A549 (cell line): ENCODE measurements around the gene PRKAR2B. TPM values are rescaled to one million over a fixed set of nuclear protein-coding genes. Genes with fewer than 3 reads are reported as not detected.
A peak's percentile ranks its signal among the peaks of the same experiment; 100 is the strongest.

Experiments used
- ATAC-seq, 2 experiments: fragments of 200-7000 bp in 1 of 2; fragments of >200 bp in 1 of 2; cut with Nextera tagmentation in 1 of 2; cut with Tn5 transposase in 1 of 2; 3 replicates each; pipeline versions ENCODE4 v1.8.0 to v1.9.1; 2018 to 2020; ENCODE audit warnings: mild to moderate bottlenecking in 1 of 2, moderate library complexity in 1 of 2
- CTCF ChIA-PET: fragments of 300-600 bp; sonication (Branson Sonifier 250); formaldehyde crosslinking; extraction: SDS; loops from one replicate; lab custom pipeline; 2021; ENCODE audit warnings: antibody characterized with exemption, inconsistent platforms; lab: Yijun Ruan, JAX
- POLR2A ChIA-PET: fragments of 350-600 bp; formaldehyde crosslinking; extraction: SDS; loops from one replicate; lab custom pipeline; 2021; ENCODE audit warnings: antibody characterized with exemption, inconsistent platforms; lab: Yijun Ruan, JAX
- DNase-seq, 2 experiments: peaks; one replicate each; pipeline versions ENCODE4 v3.0.0 to v3.0.0-alpha.2; 2011 to 2016; ENCODE audit warnings: low read depth in 1 of 2, low spot score in 1 of 2
- FAIRE-seq: peaks from 2 replicates; lab custom pipeline; 2011; peaks lifted over from hg19 to GRCh38; lab: Jason Lieb, UNC
- H3K27ac ChIP-seq, 2 experiments: fragments of >200 bp; sonication (Bioruptor Twin); formaldehyde crosslinking; 3 replicates each; pipeline ENCODE4 v1.5.1; 2016 to 2017
- H3K4me1 ChIP-seq: fragments of >200 bp; sonication (Bioruptor Twin); formaldehyde crosslinking; 3 replicates; pipeline ENCODE4 v1.6.1; 2016
- H3K4me2 ChIP-seq: fragments of >200 bp; sonication (Bioruptor Twin); formaldehyde crosslinking; 3 replicates; pipeline ENCODE4 v1.6.1; 2016
- H3K4me3 ChIP-seq: fragments of >200 bp; sonication (Bioruptor Twin); formaldehyde crosslinking; 3 replicates; pipeline ENCODE4 v1.5.1; 2016
- H3K9me3 ChIP-seq: fragments of >200 bp; sonication (Bioruptor Twin); formaldehyde crosslinking; 3 replicates; pipeline ENCODE4 v1.6.1; 2016
- CBX2 ChIP-seq: fragments of 200-600 bp; sonication (generic); IDR thresholded peaks from 2 replicates; pipeline ENCODE4 v1.6.1; 2016; ENCODE audit warnings: low read depth, mild to moderate bottlenecking, borderline replicate concordance
- CHD2 ChIP-seq: fragments of 150-350 bp; IDR thresholded peaks from 2 replicates; pipeline ENCODE4 v1.6.1; 2014; ENCODE audit warnings: low read length; ENCODE audit not compliant: partially characterized antibody
- CHD4 ChIP-seq: fragments of 200-600 bp; sonication (generic); IDR thresholded peaks from 2 replicates; pipeline ENCODE4 v1.6.1; 2016; ENCODE audit warnings: antibody characterized with exemption, mild to moderate bottlenecking, borderline replicate concordance
- CTCF ChIP-seq: fragments of >200 bp; sonication (Bioruptor Twin); formaldehyde crosslinking; IDR thresholded peaks from 3 replicates; pipeline ENCODE4 v1.5.1; 2016
- E2F6 ChIP-seq: IDR thresholded peaks from 2 replicates; pipeline ENCODE4 v1.6.1; 2012; ENCODE audit warnings: low read depth, borderline replicate concordance
- EHF ChIP-seq: fragments of 250-450 bp; sonication (Bioruptor Pico); IDR thresholded peaks from 2 replicates; pipeline ENCODE4 v1.5.0; 2020; ENCODE audit warnings: mild to moderate bottlenecking
- ESRRA ChIP-seq: fragments of 150-350 bp; IDR thresholded peaks from 2 replicates; pipeline ENCODE4 v1.6.1; 2014; ENCODE audit warnings: mild to moderate bottlenecking, low read length, borderline replicate concordance
- FOSB ChIP-seq: fragments of 250-450 bp; sonication (Bioruptor Pico); IDR thresholded peaks from 2 replicates; pipeline ENCODE4 v1.5.0; 2020; ENCODE audit warnings: mild to moderate bottlenecking, moderate library complexity
- FOSL2 ChIP-seq, 2 experiments: fragments of 450-650 bp in 1 of 2; fragments of >200 bp in 1 of 2; sonication (Bioruptor Twin) in 1 of 2; formaldehyde crosslinking; IDR thresholded peaks; 2 replicates each; pipeline versions ENCODE4 v1.5.0 to v1.6.1; 2016 to 2020; ENCODE audit warnings: mild to moderate bottlenecking in 1 of 2, moderate library complexity in 1 of 2
- HOXA7 ChIP-seq: fragments of 250-450 bp; sonication (Bioruptor Pico); IDR thresholded peaks from 2 replicates; pipeline ENCODE4 v1.5.0; 2020; ENCODE audit warnings: mild to moderate bottlenecking, moderate library complexity
- HOXB5 ChIP-seq: fragments of 250-450 bp; sonication (Bioruptor Pico); IDR thresholded peaks from 2 replicates; pipeline ENCODE4 v1.5.0; 2020; ENCODE audit warnings: mild to moderate bottlenecking, moderate library complexity
- JUN ChIP-seq, 2 experiments: fragments of >200 bp; sonication (Bioruptor Twin); formaldehyde crosslinking; IDR thresholded peaks; 2 replicates in 1 of 2; 3 replicates in 1 of 2; pipeline ENCODE4 v1.6.1; 2016 to 2017
- JUNB ChIP-seq: fragments of >200 bp; sonication (Bioruptor Twin); formaldehyde crosslinking; IDR thresholded peaks from 2 replicates; pipeline ENCODE4 v1.6.1; 2016
- MYC ChIP-seq: IDR thresholded peaks from 2 replicates; pipeline ENCODE4 v1.6.1; 2012; ENCODE audit warnings: mild to moderate bottlenecking, inconsistent platforms, low read length, improper control_type of control experiment, borderline replicate concordance
- NFE2L2 ChIP-seq: fragments of 150-350 bp; conservative IDR thresholded peaks from 2 replicates; pipeline ENCODE4 v1.6.1; 2014; ENCODE audit warnings: low read length
- PBX3 ChIP-seq: IDR thresholded peaks from 2 replicates; pipeline ENCODE4 v1.6.1; 2012
- POLR2A ChIP-seq: IDR thresholded peaks from 2 replicates; pipeline ENCODE4 v1.6.1; 2012; ENCODE audit warnings: mild to moderate bottlenecking, low read length
- RCOR1 ChIP-seq: fragments of 150-350 bp; IDR thresholded peaks from 2 replicates; pipeline ENCODE4 v1.6.1; 2014; ENCODE audit warnings: antibody characterized with exemption, low read length, low read depth
- REST ChIP-seq: fragments of 200-600 bp; sonication (generic); IDR thresholded peaks from 2 replicates; pipeline ENCODE4 v1.6.1; 2016; ENCODE audit warnings: antibody characterized with exemption, mild to moderate bottlenecking, moderate library complexity
- RFX5 ChIP-seq: fragments of 450-650 bp; IDR thresholded peaks from 2 replicates; pipeline ENCODE4 v1.7.1; 2014; ENCODE audit warnings: antibody characterized with exemption, mild to moderate bottlenecking, moderate library complexity
- SREBF2 ChIP-seq: fragments of 450-650 bp; IDR thresholded peaks from 2 replicates; pipeline ENCODE4 v1.6.1; 2014; ENCODE audit warnings: mild to moderate bottlenecking, moderate library complexity
- TP53 ChIP-seq: fragments of 250-450 bp; sonication (Bioruptor Pico); IDR thresholded peaks from 2 replicates; pipeline ENCODE4 v1.5.0; 2021; ENCODE audit warnings: mild to moderate bottlenecking, moderate library complexity
- ZFP36 ChIP-seq: fragments of 450-650 bp; IDR thresholded peaks from 2 replicates; pipeline ENCODE4 v1.6.1; 2014; ENCODE audit warnings: borderline replicate concordance; ENCODE audit not compliant: partially characterized antibody
- WGBS: methylation state at CpG from one replicate; pipeline ENCODE4 v1.1.6; 2017; ENCODE audit errors: missing lambda C conversion rate; 5-methylcytosine and 5-hydroxymethylcytosine counted together
- polyA plus RNA-seq, 4 experiments: library from polyadenylated mRNA; depleted of rRNA in 3 of 4; stranded (reverse); fragments of >200 nt; fragmentation: RNase III in 1 of 4; extraction: RNeasy Plus Mini Kit Qiagen cat#74134 plus additional on column Dnase treatment in 1 of 4; gene quantifications; 2 replicates in 3 of 4; 3 replicates in 1 of 4; pipeline ENCODE4 v1.2.3, GENCODE V29; 2011 to 2017
- TF ChIP-seq, protein P1 (sequence below): fragments of 150-350 bp; IDR thresholded peaks from 2 replicates; pipeline ENCODE4 v1.6.1; 2014; ENCODE audit warnings: low read depth, mild to moderate bottlenecking, low read length

Gene PRKAR2B
- polyA plus RNA-seq, 2 of the 4 experiments (the other 2 are of a cell fraction) = 3.6 to 4.4 TPM

- no peak for ATAC-seq
- POLR2A ChIA-PET = no interaction called here
- H3K4me3 ChIP-seq = no peak overlapping the region
Observed at GRCh38 chr7:107171496-107171895, 127.0 kb downstream of the PRKAR2B start.

DNA sequence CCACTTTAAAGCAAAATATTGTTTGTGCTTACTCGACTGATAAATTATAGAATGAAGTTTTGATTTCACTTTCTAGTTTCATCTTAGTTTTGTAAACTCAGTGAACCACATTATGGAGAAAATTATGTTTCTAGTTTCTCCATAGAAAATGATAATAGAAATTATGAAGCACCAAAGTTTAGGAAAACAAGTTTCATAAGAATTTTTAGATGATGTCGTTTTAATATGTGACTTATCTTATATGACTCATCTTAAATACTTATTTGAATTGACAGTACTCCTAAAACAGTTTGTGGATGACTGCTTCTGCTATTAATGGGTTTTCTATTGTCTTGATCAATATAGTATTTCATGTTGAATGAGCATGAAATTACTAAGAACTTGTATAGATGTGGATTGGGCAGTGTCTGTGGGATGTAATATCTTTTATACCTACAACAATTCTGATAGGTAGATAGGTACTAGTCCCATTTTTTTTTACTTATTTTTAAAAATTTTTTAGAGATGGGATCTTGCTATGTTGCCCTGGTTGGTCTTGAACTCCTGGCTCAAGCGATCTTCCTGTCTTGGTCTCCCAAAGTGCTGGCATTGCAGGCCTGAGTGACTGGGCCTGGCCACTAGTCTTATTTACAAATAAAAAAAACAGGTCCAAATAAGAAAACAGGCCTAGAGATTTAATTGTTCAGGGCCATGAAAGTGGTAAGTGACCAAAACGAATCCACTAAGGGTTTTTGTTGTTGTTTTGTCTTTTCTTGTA lies 127.9 kb downstream of the PRKAR2B start:
- CTCF ChIA-PET = interaction anchor here (1.0 kb wide), 1 partner anchor 25 kb away, joined by 5 read pairs; no protein-coding TSS in a partner anchor
- POLR2A ChIA-PET = no interaction called here
- FAIRE-seq = no peak
- no peak overlapping the region for H3K27ac ChIP-seq
- H3K4me2 ChIP-seq = peak overlapping the region; percentile 25; the same call in 2 of the 3 replicates
- no peak overlapping the region for H3K4me3 ChIP-seq
- TF ChIP-seq FOSL2 (IDR thresholded peaks at IDR 0.05) (no peak), FOSL2 (CRISPR knock-in tag; IDR thresholded peaks at IDR 0.05) (peak; percentile 72), RCOR1 (no peak)
- WGBS = 61% methylated on average over 4 of the region's 4 CpGs
- peaks cover 16% of the 10 kb centered on the region; the same call in 2 of the 3 replicates for H3K4me1 ChIP-seq
- DNase-seq = no peak
- no peak for ATAC-seq
- no peaks in the 10 kb centered on the region for H3K9me3 ChIP-seq

More at GRCh38 chr7:107171496-107171895, 127.0 kb downstream of the PRKAR2B start:
- TF ChIP-seq HOXB5 (CRISPR knock-in tag) (no peak), CTCF (no peak), CHD2 (no peak), RCOR1 (no peak), RFX5 (no peak)
- Histone ChIP-seq H3K27ac (no peak overlapping the region), H3K4me1 (peaks cover 19% of the 10 kb centered on the region; the same call in 2 of the 3 replicates), H3K4me2 (no peak overlapping the region), H3K9me3 (no peaks in the 10 kb centered on the region)
- 92% methylated on average over 12 of the region's 12 CpGs for WGBS
- FAIRE-seq (no peak), DNase-seq (no peak)
- CTCF ChIA-PET = interaction anchor here (0.6 to 1.0 kb wide), 3 partner anchors 9 to 24 kb away, joined by 3 to 5 read pairs (median 3); no protein-coding TSS in a partner anchor

- no peak overlapping the region for H3K27ac ChIP-seq
- DNase-seq (no peak), FAIRE-seq (no peak), ATAC-seq (no peak)
- POLR2A ChIA-PET = no interaction called here
- no peak overlapping the region for H3K4me2 ChIP-seq
- WGBS = 92% methylated on average over 2 of the region's 2 CpGs
- no peak for TF ChIP-seq CBX2
- no peak for TF ChIP-seq FOSB (CRISPR knock-in tag)
- TF ChIP-seq JUNB = no peak
- TF ChIP-seq NFE2L2 = no peak
- no peak for TF ChIP-seq TP53
- no peak for TF ChIP-seq ZFP36
- TF ChIP-seq E2F6 = no peak
- no peak for TF ChIP-seq ESRRA
- no peak for TF ChIP-seq PBX3
- TF ChIP-seq POLR2A = no peak
- no peak for TF ChIP-seq HOXA7 (CRISPR knock-in tag)
- TF ChIP-seq CHD4 = no peak
- TF ChIP-seq JUN (IDR thresholded peaks at IDR 0.05) = no peak
- no peak for TF ChIP-seq REST
- no peak for TF ChIP-seq MYC
- no peak for TF ChIP-seq CHD2
- TF ChIP-seq, protein P1, sequence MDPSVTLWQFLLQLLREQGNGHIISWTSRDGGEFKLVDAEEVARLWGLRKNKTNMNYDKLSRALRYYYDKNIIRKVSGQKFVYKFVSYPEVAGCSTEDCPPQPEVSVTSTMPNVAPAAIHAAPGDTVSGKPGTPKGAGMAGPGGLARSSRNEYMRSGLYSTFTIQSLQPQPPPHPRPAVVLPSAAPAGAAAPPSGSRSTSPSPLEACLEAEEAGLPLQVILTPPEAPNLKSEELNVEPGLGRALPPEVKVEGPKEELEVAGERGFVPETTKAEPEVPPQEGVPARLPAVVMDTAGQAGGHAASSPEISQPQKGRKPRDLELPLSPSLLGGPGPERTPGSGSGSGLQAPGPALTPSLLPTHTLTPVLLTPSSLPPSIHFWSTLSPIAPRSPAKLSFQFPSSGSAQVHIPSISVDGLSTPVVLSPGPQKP = no peak
- TF ChIP-seq SREBF2 = no peak
- no peak for TF ChIP-seq EHF (CRISPR knock-in tag)
- no peak overlapping the region for H3K4me3 ChIP-seq
- H3K9me3 ChIP-seq = no peaks in the 10 kb centered on the region
- CTCF ChIA-PET = interaction anchor here (1.6 kb wide), 1 partner anchor 26 kb away, joined by 4 read pairs; no protein-coding TSS in a partner anchor
- H3K4me1 ChIP-seq = peaks cover 16% of the 10 kb centered on the region; the same call in 2 of the 3 replicates
Observed at GRCh38 chr7:107173191-107173590, 128.7 kb downstream of the PRKAR2B start.
